SK-N-SH (cell line): ENCODE results near the gene SACM1L.

ENCODE experiments used
- ELF1 ChIP-seq: IDR thresholded peaks from 2 replicates; pipeline ENCODE4 v1.4.0; 2012
- EP300 ChIP-seq, 2 experiments: IDR thresholded peaks; 2 replicates each; pipeline versions ENCODE4 v1.4.0 to v1.6.1; 2012; ENCODE audit warnings: borderline replicate concordance in 1 of 2, low read depth in 1 of 2, low read length in 1 of 2
- GATA2 ChIP-seq: sonication (generic); formaldehyde crosslinking; IDR thresholded peaks from 2 replicates; pipeline ENCODE4 v1.5.0; 2020; ENCODE audit warnings: mild to moderate bottlenecking, missing genetic modification reagents
- NRF1 ChIP-seq: IDR thresholded peaks from 2 replicates; pipeline ENCODE4 v1.6.1; 2012; ENCODE audit warnings: low read depth, mild to moderate bottlenecking, low read length
- POLR2AphosphoS5 ChIP-seq: IDR thresholded peaks from 2 replicates; pipeline ENCODE4 v1.6.1; 2012; ENCODE audit warnings: low read depth, low read length
- RAD21 ChIP-seq: IDR thresholded peaks from 2 replicates; pipeline ENCODE4 v1.6.1; 2012; ENCODE audit warnings: mild to moderate bottlenecking, low read length
- SIN3A ChIP-seq: IDR thresholded peaks from 2 replicates; pipeline ENCODE4 v1.6.1; 2012; ENCODE audit warnings: low read depth, mild to moderate bottlenecking, low read length, moderate library complexity, borderline replicate concordance
- TAF1 ChIP-seq: IDR thresholded peaks from 2 replicates; pipeline ENCODE4 v1.6.1; 2012; ENCODE audit warnings: low read depth, mild to moderate bottlenecking, low read length, moderate library complexity, borderline replicate concordance
- YY1 ChIP-seq: IDR thresholded peaks from 2 replicates; pipeline ENCODE4 v1.4.0; 2012; ENCODE audit warnings: low read depth, mild to moderate bottlenecking
- TF ChIP-seq, protein P1 (sequence below): fragments of 200-600 bp; sonication (generic); IDR thresholded peaks from 2 replicates; pipeline ENCODE4 v1.6.1; 2017; ENCODE audit warnings: antibody characterized with exemption, mild to moderate bottlenecking, moderate library complexity
- TF ChIP-seq, protein P2 (sequence below): IDR thresholded peaks from 2 replicates; pipeline ENCODE4 v1.6.1; 2012; ENCODE audit warnings: mild to moderate bottlenecking, low read depth, low read length, moderate library complexity
- TF ChIP-seq, protein P3 (sequence below): fragments of 150-350 bp; IDR thresholded peaks from 2 replicates; pipeline ENCODE4 v1.6.1; 2016; ENCODE audit warnings: mild to moderate bottlenecking, low read depth, low read length

DNA sequence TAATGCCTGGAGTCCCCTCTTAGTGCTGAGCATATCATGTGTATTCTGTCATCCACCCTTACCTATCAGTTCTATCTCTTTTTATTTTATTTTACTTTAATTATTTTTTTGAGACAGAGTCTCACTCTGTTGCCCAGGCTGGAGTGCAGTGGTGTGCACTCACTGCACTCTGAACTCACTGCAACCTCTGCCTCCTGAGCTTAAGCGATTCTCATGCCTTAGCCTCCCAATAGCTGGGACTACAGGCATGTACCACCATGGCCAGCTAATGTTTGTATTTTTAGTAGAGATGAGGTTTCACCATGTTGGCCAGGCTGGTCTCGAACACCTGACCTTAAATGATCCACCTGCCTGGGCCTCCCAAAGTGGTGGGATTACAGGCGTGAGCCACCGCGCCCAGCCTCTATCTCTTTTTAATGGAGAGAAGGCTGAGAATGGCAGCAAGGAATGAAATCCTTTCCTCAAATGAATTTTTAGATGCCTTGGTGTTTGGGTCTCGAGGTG, 11.4 kb downstream of the SACM1L start:
- TF ChIP-seq NRF1 = no peak
- no peak for TF ChIP-seq POLR2AphosphoS5
- TF ChIP-seq, protein P1, sequence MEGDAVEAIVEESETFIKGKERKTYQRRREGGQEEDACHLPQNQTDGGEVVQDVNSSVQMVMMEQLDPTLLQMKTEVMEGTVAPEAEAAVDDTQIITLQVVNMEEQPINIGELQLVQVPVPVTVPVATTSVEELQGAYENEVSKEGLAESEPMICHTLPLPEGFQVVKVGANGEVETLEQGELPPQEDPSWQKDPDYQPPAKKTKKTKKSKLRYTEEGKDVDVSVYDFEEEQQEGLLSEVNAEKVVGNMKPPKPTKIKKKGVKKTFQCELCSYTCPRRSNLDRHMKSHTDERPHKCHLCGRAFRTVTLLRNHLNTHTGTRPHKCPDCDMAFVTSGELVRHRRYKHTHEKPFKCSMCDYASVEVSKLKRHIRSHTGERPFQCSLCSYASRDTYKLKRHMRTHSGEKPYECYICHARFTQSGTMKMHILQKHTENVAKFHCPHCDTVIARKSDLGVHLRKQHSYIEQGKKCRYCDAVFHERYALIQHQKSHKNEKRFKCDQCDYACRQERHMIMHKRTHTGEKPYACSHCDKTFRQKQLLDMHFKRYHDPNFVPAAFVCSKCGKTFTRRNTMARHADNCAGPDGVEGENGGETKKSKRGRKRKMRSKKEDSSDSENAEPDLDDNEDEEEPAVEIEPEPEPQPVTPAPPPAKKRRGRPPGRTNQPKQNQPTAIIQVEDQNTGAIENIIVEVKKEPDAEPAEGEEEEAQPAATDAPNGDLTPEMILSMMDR = no peak
- no peak for TF ChIP-seq GATA2 (CRISPR knock-in tag)
- TF ChIP-seq, protein P2, sequence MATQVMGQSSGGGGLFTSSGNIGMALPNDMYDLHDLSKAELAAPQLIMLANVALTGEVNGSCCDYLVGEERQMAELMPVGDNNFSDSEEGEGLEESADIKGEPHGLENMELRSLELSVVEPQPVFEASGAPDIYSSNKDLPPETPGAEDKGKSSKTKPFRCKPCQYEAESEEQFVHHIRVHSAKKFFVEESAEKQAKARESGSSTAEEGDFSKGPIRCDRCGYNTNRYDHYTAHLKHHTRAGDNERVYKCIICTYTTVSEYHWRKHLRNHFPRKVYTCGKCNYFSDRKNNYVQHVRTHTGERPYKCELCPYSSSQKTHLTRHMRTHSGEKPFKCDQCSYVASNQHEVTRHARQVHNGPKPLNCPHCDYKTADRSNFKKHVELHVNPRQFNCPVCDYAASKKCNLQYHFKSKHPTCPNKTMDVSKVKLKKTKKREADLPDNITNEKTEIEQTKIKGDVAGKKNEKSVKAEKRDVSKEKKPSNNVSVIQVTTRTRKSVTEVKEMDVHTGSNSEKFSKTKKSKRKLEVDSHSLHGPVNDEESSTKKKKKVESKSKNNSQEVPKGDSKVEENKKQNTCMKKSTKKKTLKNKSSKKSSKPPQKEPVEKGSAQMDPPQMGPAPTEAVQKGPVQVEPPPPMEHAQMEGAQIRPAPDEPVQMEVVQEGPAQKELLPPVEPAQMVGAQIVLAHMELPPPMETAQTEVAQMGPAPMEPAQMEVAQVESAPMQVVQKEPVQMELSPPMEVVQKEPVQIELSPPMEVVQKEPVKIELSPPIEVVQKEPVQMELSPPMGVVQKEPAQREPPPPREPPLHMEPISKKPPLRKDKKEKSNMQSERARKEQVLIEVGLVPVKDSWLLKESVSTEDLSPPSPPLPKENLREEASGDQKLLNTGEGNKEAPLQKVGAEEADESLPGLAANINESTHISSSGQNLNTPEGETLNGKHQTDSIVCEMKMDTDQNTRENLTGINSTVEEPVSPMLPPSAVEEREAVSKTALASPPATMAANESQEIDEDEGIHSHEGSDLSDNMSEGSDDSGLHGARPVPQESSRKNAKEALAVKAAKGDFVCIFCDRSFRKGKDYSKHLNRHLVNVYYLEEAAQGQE = no peak
- TF ChIP-seq TAF1 = no peak
- TF ChIP-seq RAD21 = no peak
- no peak for TF ChIP-seq SIN3A
- no peak for TF ChIP-seq YY1
- TF ChIP-seq, protein P3, sequence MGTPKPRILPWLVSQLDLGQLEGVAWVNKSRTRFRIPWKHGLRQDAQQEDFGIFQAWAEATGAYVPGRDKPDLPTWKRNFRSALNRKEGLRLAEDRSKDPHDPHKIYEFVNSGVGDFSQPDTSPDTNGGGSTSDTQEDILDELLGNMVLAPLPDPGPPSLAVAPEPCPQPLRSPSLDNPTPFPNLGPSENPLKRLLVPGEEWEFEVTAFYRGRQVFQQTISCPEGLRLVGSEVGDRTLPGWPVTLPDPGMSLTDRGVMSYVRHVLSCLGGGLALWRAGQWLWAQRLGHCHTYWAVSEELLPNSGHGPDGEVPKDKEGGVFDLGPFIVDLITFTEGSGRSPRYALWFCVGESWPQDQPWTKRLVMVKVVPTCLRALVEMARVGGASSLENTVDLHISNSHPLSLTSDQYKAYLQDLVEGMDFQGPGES = no peak
- TF ChIP-seq EP300 (IDR thresholded peaks at IDR 0.05; ENCODE audit: borderline replicate concordance in 1 of 2, low read depth in 1 of 2, low read length in 1 of 2) = no peak
- no peak for TF ChIP-seq ELF1
